HUES48 (cell line): ENCODE data around the gene C2CD2.

Experiments used
- H3K27ac ChIP-seq: one replicate; pipeline ENCODE4 v1.7.0; 2013; ENCODE audit warnings: low read depth, low read length, inconsistent platforms
- H3K27me3 ChIP-seq: 2 replicates; pipeline ENCODE4 v1.6.1; 2013; ENCODE audit warnings: mild to moderate bottlenecking, low read length; ENCODE audit not compliant: control insufficient read depth, insufficient read depth
- H3K36me3 ChIP-seq: 2 replicates; pipeline ENCODE4 v1.6.1; 2013; ENCODE audit warnings: low read length; ENCODE audit not compliant: control insufficient read depth, insufficient read depth
- H3K4me1 ChIP-seq: 2 replicates; pipeline ENCODE4 v1.6.1; 2013; ENCODE audit warnings: mild to moderate bottlenecking, low read length; ENCODE audit not compliant: control insufficient read depth, insufficient read depth
- H3K4me3 ChIP-seq: 2 replicates; pipeline ENCODE4 v1.5.1; 2013; ENCODE audit warnings: mild to moderate bottlenecking, low read depth, low read length
- H3K9ac ChIP-seq: 2 replicates; pipeline ENCODE4 v1.6.1; 2013; ENCODE audit warnings: mild to moderate bottlenecking, low read depth, low read length, moderate library complexity
- H3K9me3 ChIP-seq: 2 replicates; pipeline ENCODE4 v1.6.1; 2013; ENCODE audit warnings: low read length; ENCODE audit not compliant: control insufficient read depth, insufficient read depth

The C2CD2 gene

GRCh38 chr21:41974752-41975053 lies 20.9 kb upstream of the C2CD2 start:
- Histone ChIP-seq H3K27me3 (no peaks in the 10 kb centered on the region), H3K36me3 (no peaks in the 10 kb centered on the region), H3K9me3 (no peaks in the 10 kb centered on the region; the same call in 1 of the 2 replicates), H3K9ac (no peak overlapping the region), H3K27ac (no peak overlapping the region), H3K4me1 (no peaks in the 10 kb centered on the region), H3K4me3 (no peak overlapping the region)

- Histone ChIP-seq H3K27me3 (no peaks in the 10 kb centered on the region), H3K4me3 (no peak overlapping the region), H3K9ac (no peak overlapping the region), H3K9me3 (no peaks in the 10 kb centered on the region; the same call in 1 of the 2 replicates), H3K36me3 (no peaks in the 10 kb centered on the region), H3K27ac (no peak overlapping the region), H3K4me1 (0 out of 2 replicates have a peak, but pooled peaks cover under 1% of the 10 kb centered on the region)
Observed at GRCh38 chr21:41973861-41974751, 20.3 kb upstream of the C2CD2 start.

GRCh38 chr21:41973427-41973831 lies 19.6 kb upstream of the C2CD2 start:
- H3K4me1 ChIP-seq: peaks cover 7% of the 10 kb centered on the region; the same call in 1 of the 2 replicates
- no peak overlapping the region for H3K4me3 ChIP-seq
- H3K27ac ChIP-seq: no peak overlapping the region

GRCh38 chr21:41972511-41973205 lies 18.8 kb upstream of the C2CD2 start:
- H3K36me3 ChIP-seq: no peaks in the 10 kb centered on the region
- H3K9me3 ChIP-seq: no peaks in the 10 kb centered on the region
- no peaks in the 10 kb centered on the region for H3K27me3 ChIP-seq
- H3K4me3 ChIP-seq: no peak overlapping the region
- no peak overlapping the region for H3K27ac ChIP-seq
- no peak overlapping the region for H3K9ac ChIP-seq
- peaks cover 7% of the 10 kb centered on the region; the same call in 1 of the 2 replicates for H3K4me1 ChIP-seq

More at GRCh38 chr21:41973427-41973831, 19.6 kb upstream of the C2CD2 start:
- H3K9me3 ChIP-seq: no peaks in the 10 kb centered on the region
- H3K9ac ChIP-seq: no peak overlapping the region
- H3K36me3 ChIP-seq: no peaks in the 10 kb centered on the region
- no peaks in the 10 kb centered on the region for H3K27me3 ChIP-seq

GRCh38 chr21:41971891-41972290 lies 18.1 kb upstream of the C2CD2 start:
- H3K27ac ChIP-seq: no peak overlapping the region
- no peak overlapping the region for H3K4me3 ChIP-seq
- no peaks in the 10 kb centered on the region for H3K27me3 ChIP-seq
- no peak overlapping the region for H3K9ac ChIP-seq
- no peaks in the 10 kb centered on the region for H3K9me3 ChIP-seq
- H3K36me3 ChIP-seq: no peaks in the 10 kb centered on the region
- peaks cover 7% of the 10 kb centered on the region; the same call in 1 of the 2 replicates for H3K4me1 ChIP-seq

GRCh38 chr21:41970751-41971653 lies 17.2 kb upstream of the C2CD2 start:
- H3K4me3 ChIP-seq: no peak overlapping the region
- H3K9ac ChIP-seq: no peak overlapping the region
- H3K4me1 ChIP-seq: peaks cover 7% of the 10 kb centered on the region; the same call in 1 of the 2 replicates
- H3K9me3 ChIP-seq: no peaks in the 10 kb centered on the region
- no peaks in the 10 kb centered on the region for H3K36me3 ChIP-seq
- no peaks in the 10 kb centered on the region for H3K27me3 ChIP-seq
- no peak overlapping the region for H3K27ac ChIP-seq

GRCh38 chr21:41970106-41970391 lies 16.2 kb upstream of the C2CD2 start:
- Histone ChIP-seq H3K4me1 (peaks cover 7% of the 10 kb centered on the region; the same call in 1 of the 2 replicates), H3K9ac (no peak overlapping the region), H3K27ac (no peak overlapping the region)

GRCh38 chr21:41967708-41968107 lies 13.9 kb upstream of the C2CD2 start:
- no peaks in the 10 kb centered on the region for H3K36me3 ChIP-seq
- no peak overlapping the region for H3K4me3 ChIP-seq
- peaks cover 7% of the 10 kb centered on the region; the same call in 1 of the 2 replicates for H3K4me1 ChIP-seq
- no peaks in the 10 kb centered on the region for H3K9me3 ChIP-seq
- H3K9ac ChIP-seq: no peak overlapping the region
- no peaks in the 10 kb centered on the region for H3K27me3 ChIP-seq
- H3K27ac ChIP-seq: no peak overlapping the region

More at GRCh38 chr21:41970106-41970391, 16.2 kb upstream of the C2CD2 start:
- no peak overlapping the region for H3K4me3 ChIP-seq
- no peaks in the 10 kb centered on the region for H3K9me3 ChIP-seq
- H3K36me3 ChIP-seq: no peaks in the 10 kb centered on the region
- no peaks in the 10 kb centered on the region for H3K27me3 ChIP-seq

- no peaks in the 10 kb centered on the region for H3K27me3 ChIP-seq
- H3K4me1 ChIP-seq: peaks cover 7% of the 10 kb centered on the region; the same call in 1 of the 2 replicates
- no peaks in the 10 kb centered on the region for H3K9me3 ChIP-seq
- no peak overlapping the region for H3K27ac ChIP-seq
- H3K9ac ChIP-seq: no peak overlapping the region
- H3K36me3 ChIP-seq: no peaks in the 10 kb centered on the region
- H3K4me3 ChIP-seq: no peak overlapping the region
Observed at GRCh38 chr21:41966872-41967621, 13.2 kb upstream of the C2CD2 start.
